Activated CD4-positive, alpha-beta memory T cell treated with anti-CD3 and anti-CD28 coated beads, Interleukin-2, amount 10 ng/mL, durations not matched to agents 7 days and 5 days (primary cell): ENCODE measurements around the gene MYO7A. TPM values are rescaled to one million over a fixed set of nuclear protein-coding genes. Genes with fewer than 3 reads are reported as not detected.

Source experiments
- CTCF ChIA-PET: fragments of 350-600 bp; sonication (Branson Sonifier 250); formaldehyde crosslinking; loops from one replicate; lab custom pipeline; 2021; ENCODE audit warnings: antibody characterized with exemption, inconsistent platforms; lab: Charles Lee
- POLR2A ChIA-PET: fragments of 350-600 bp; sonication (Branson Sonifier 250); formaldehyde crosslinking; loops from one replicate; lab custom pipeline; 2021; ENCODE audit warnings: antibody characterized with exemption; lab: Charles Lee
- DNase-seq: peaks from one replicate; pipeline ENCODE4 v3.0.0-alpha.2; 2020
- H3K27ac Mint-ChIP-seq: one replicate; pipeline ENCODE4 v1.8.0; 2021; ENCODE audit warnings: mild to moderate bottlenecking, mixed read lengths
- H3K27me3 Mint-ChIP-seq: one replicate; pipeline ENCODE4 v1.8.0; 2021; ENCODE audit warnings: mixed read lengths
- H3K36me3 Mint-ChIP-seq: one replicate; pipeline ENCODE4 v1.8.0; 2021; ENCODE audit warnings: low read depth, mixed read lengths
- H3K4me1 Mint-ChIP-seq: one replicate; pipeline ENCODE4 v1.8.0; 2021; ENCODE audit warnings: mixed read lengths
- H3K4me3 Mint-ChIP-seq: one replicate; pipeline ENCODE4 v1.8.0; 2021; ENCODE audit warnings: mild to moderate bottlenecking, mixed read lengths
- H3K9me3 Mint-ChIP-seq: one replicate; pipeline ENCODE4 v1.8.0; 2021; ENCODE audit warnings: mixed read lengths
- total RNA-seq, 2 experiments: library from RNA; stranded (reverse); gene quantifications; one replicate each; pipeline ENCODE4 v1.2.3, GENCODE V29; 2021

Gene MYO7A
- total RNA-seq, 2 experiments from 2014 or later, result 0.35 to 0.50 TPM

DNA sequence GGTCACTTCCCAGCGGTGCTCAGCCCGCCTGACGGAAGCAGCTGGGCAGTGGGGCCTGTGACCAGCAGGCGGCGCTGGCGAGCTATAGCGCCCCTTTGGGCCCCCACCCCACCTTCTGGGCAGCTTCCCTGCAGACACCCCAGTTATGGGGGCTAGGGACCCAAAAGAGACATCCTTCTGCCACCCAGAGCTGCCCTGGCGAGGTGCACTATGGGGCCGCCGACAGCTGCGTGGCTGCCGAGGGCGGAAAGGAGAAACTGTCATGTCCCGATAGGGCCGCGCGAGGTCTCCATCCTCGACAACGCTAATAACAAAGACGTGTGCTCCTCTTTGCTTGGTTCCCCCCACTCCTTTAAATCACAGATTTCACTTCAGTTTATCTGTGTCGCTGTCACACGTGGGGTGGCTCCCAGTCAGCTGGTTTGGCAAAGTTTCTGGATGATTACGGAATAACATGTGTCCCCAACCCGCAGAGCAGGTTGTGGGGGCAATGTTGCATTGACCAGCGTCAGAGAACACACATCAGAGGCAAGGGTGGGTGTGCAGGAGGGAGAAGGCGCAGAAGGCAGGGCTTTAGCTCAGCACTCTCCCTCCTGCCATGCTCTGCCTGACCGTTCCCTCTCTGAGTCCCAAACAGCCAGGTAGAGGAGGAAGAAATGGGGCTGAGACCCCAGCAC, 673 bp upstream of the MYO7A start:
- ChIA-PET POLR2A (interaction anchor here (0.6 to 1.1 kb wide), 2 partner anchors 60 to 1218 kb away, joined by 3 read pairs; no protein-coding TSS in a partner anchor), CTCF (interaction anchor here (0.6 to 3.5 kb wide), 38 partner anchors 9 to 1003 kb away, joined by 3 to 91 read pairs (median 4); no protein-coding TSS in a partner anchor)
- no peak overlapping the region for H3K27ac Mint-ChIP-seq
- H3K9me3 Mint-ChIP-seq, result no peaks in the 10 kb centered on the region
- DNase-seq, result peak; percentile 56
- H3K27me3 Mint-ChIP-seq, result peaks cover 3% of the 10 kb centered on the region
- H3K36me3 Mint-ChIP-seq, result no peaks in the 10 kb centered on the region
- H3K4me3 Mint-ChIP-seq, result peak overlapping the region; percentile 39
- H3K4me1 Mint-ChIP-seq, result peaks cover 4% of the 10 kb centered on the region

GRCh38 chr11:77129069-77129841, 1.2 kb downstream of the MYO7A start:
- no peak overlapping the region for H3K27ac Mint-ChIP-seq
- no peak for DNase-seq

GRCh38 chr11:77129842-77130756, 2.1 kb downstream of the MYO7A start:
- H3K4me1 Mint-ChIP-seq, result peaks cover 5% of the 10 kb centered on the region
- no peak for DNase-seq
- H3K27ac Mint-ChIP-seq, result no peak overlapping the region
- ChIA-PET POLR2A (no interaction called here), CTCF (interaction anchor here (2.4 kb wide), 1 partner anchor 57 kb away, joined by 10 read pairs; no protein-coding TSS in a partner anchor)
- H3K9me3 Mint-ChIP-seq, result no peaks in the 10 kb centered on the region
- peaks cover 4% of the 10 kb centered on the region for H3K27me3 Mint-ChIP-seq
- H3K36me3 Mint-ChIP-seq, result no peaks in the 10 kb centered on the region
- H3K4me3 Mint-ChIP-seq, result no peak overlapping the region

More at GRCh38 chr11:77129069-77129841, 1.2 kb downstream of the MYO7A start:
- Mint-ChIP-seq H3K4me3 (no peak overlapping the region), H3K9me3 (no peaks in the 10 kb centered on the region), H3K36me3 (no peaks in the 10 kb centered on the region), H3K4me1 (peaks cover 4% of the 10 kb centered on the region), H3K27me3 (peaks cover 3% of the 10 kb centered on the region)
- ChIA-PET POLR2A (no interaction called here), CTCF (interaction anchor here (2.4 to 3.5 kb wide), 3 partner anchors 58 to 419 kb away, joined by 10 to 91 read pairs (median 16); no protein-coding TSS in a partner anchor)

GRCh38 chr11:77130763-77131513, 2.9 kb downstream of the MYO7A start:
- ChIA-PET POLR2A (no interaction called here), CTCF (interaction anchor here (2.4 kb wide), 1 partner anchor 56 kb away, joined by 10 read pairs; no protein-coding TSS in a partner anchor)
- DNase-seq, result no peak
- Mint-ChIP-seq H3K36me3 (no peaks in the 10 kb centered on the region), H3K27ac (no peak overlapping the region), H3K27me3 (peaks cover 8% of the 10 kb centered on the region), H3K4me3 (no peak overlapping the region), H3K4me1 (peaks cover 11% of the 10 kb centered on the region), H3K9me3 (no peaks in the 10 kb centered on the region)

DNA sequence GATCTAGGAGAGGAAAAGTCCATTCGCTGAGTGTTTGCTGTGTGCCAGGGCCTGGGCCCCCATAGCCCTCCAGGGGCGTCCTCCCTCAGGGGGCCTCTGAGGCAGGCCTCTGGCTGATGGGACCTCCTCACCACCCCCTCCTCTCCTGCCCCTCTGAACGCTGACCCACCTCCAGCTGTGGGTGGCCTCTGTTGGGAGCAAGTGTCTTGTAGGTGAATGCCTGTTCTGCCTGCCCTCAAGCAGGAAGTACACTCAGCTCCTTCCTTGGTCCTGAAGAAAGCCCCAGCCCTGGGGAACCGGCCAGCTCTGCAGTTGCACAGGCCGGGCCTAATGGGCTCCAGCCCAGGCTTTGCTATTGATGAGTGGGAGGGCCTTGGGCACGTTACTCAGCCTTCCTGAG, 3.5 kb downstream of the MYO7A start:
- H3K4me1 Mint-ChIP-seq, result peaks cover 17% of the 10 kb centered on the region
- H3K27ac Mint-ChIP-seq, result no peak overlapping the region
- DNase-seq, result no peak
- H3K27me3 Mint-ChIP-seq, result peaks cover 8% of the 10 kb centered on the region
- no peaks in the 10 kb centered on the region for H3K36me3 Mint-ChIP-seq
- POLR2A ChIA-PET, result no interaction called here
- no peaks in the 10 kb centered on the region for H3K9me3 Mint-ChIP-seq
- CTCF ChIA-PET, result interaction anchor here (2.4 kb wide), 1 partner anchor 56 kb away, joined by 10 read pairs; no protein-coding TSS in a partner anchor
- no peak overlapping the region for H3K4me3 Mint-ChIP-seq

DNA sequence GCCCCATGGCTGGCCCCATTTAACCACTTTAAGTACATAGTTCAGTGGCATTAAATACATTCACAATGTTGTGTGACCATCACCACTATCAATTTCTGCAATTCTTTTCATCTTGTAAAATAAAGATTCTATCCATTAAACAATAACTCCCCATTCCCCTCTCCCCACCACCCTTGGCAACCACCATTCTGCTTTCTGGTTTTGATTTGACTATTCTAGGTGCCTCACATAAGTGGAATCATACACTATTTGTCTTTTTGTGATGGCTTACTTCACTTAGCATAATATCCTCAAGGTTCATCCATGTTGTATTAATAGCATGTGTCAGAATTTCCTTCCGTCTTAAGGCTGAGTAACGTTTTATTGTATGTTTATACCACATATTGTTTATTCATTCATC, 7.0 kb downstream of the MYO7A start:
- ChIA-PET CTCF (no interaction called here), POLR2A (no interaction called here)
- peaks cover 22% of the 10 kb centered on the region for H3K27me3 Mint-ChIP-seq

GRCh38 chr11:77136074-77136473, 8.0 kb downstream of the MYO7A start:
- CTCF ChIA-PET, result interaction anchor here (0.8 to 1.5 kb wide), 2 partner anchors 9 to 14 kb away, joined by 3 to 9 read pairs; no protein-coding TSS in a partner anchor
- no peak overlapping the region for H3K27ac Mint-ChIP-seq

More for the DNA sequence above, 7.0 kb downstream of the MYO7A start:
- no peak for DNase-seq
- no peaks in the 10 kb centered on the region for H3K9me3 Mint-ChIP-seq
- peaks cover 17% of the 10 kb centered on the region for H3K4me1 Mint-ChIP-seq
- H3K36me3 Mint-ChIP-seq, result no peaks in the 10 kb centered on the region
- H3K4me3 Mint-ChIP-seq, result no peak overlapping the region
- no peak overlapping the region for H3K27ac Mint-ChIP-seq

GRCh38 chr11:77136784-77137420, 8.9 kb downstream of the MYO7A start:
- DNase-seq, result no peak
- ChIA-PET CTCF (interaction anchor here (0.6 to 1.5 kb wide), 2 partner anchors 10 to 337 kb away, joined by 4 to 9 read pairs; no protein-coding TSS in a partner anchor), POLR2A (no interaction called here)
- Mint-ChIP-seq H3K27ac (no peak overlapping the region), H3K4me1 (peaks cover 19% of the 10 kb centered on the region), H3K36me3 (no peaks in the 10 kb centered on the region), H3K27me3 (peaks cover 22% of the 10 kb centered on the region), H3K4me3 (no peak overlapping the region), H3K9me3 (no peaks in the 10 kb centered on the region)

More at GRCh38 chr11:77136074-77136473, 8.0 kb downstream of the MYO7A start:
- Mint-ChIP-seq H3K36me3 (no peaks in the 10 kb centered on the region), H3K4me3 (no peak overlapping the region), H3K9me3 (no peaks in the 10 kb centered on the region), H3K4me1 (peaks cover 17% of the 10 kb centered on the region), H3K27me3 (peaks cover 22% of the 10 kb centered on the region)
- DNase-seq, result no peak
- POLR2A ChIA-PET, result no interaction called here

DNA sequence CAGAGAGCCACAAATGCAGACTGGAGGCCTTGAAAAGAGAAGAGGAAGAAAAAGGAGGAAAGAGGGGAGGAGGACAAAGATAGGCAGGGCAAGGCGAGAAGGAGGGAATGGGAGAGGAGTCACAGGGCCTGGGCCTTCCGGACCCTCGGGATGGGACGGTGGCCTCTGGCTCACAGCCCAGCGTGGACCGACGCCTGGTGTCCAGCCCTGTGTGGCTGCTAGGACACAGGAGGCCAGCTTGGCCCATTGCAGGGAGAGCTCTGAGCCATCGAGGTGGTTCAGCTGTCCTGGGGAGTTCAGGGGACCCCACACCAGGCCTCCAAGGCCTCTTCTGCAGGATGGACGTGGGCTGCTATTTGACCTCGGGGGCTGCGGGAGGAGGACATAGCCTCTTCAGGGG, 9.4 kb downstream of the MYO7A start:
- Mint-ChIP-seq H3K27me3 (peaks cover 22% of the 10 kb centered on the region), H3K9me3 (no peaks in the 10 kb centered on the region), H3K4me1 (peaks cover 24% of the 10 kb centered on the region), H3K27ac (no peak overlapping the region), H3K36me3 (no peaks in the 10 kb centered on the region), H3K4me3 (no peak overlapping the region)
- DNase-seq, result no peak
- CTCF ChIA-PET, result interaction anchor here (0.6 to 1.5 kb wide), 2 partner anchors 10 to 337 kb away, joined by 4 to 9 read pairs; no protein-coding TSS in a partner anchor
- POLR2A ChIA-PET, result no interaction called here

DNA sequence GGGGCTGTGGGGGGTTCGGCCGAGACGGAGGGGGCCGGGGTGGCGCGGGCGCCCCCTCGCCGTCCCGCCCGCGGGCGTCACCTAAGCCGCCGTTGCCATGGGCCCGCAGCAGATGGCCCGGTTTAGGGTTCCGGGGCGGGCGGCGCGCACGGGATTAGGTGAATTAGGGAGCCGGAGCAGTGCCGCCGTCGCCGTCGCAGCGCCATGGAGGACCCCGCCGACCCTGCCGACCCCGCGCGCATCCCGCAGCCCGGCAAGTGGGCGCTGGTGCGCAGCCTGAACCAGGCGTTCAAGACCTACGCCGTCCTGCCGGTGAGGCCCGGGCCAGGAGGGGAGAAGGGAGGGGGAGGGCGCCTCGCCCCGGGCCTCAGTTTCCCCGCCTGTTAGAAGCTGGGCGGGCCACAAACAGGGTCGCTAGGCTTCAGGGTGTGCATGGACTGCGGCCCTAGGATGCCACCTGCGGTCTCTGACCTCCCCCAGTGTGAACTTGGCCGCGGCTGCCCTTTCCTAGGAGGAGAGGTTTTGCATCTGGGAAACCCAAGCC, 10.1 kb downstream of the MYO7A start:
- Mint-ChIP-seq H3K4me3 (no peak overlapping the region), H3K27me3 (peaks cover 25% of the 10 kb centered on the region), H3K27ac (no peak overlapping the region), H3K4me1 (peaks cover 31% of the 10 kb centered on the region), H3K9me3 (no peaks in the 10 kb centered on the region), H3K36me3 (no peaks in the 10 kb centered on the region)
- ChIA-PET CTCF (no interaction called here), POLR2A (no interaction called here)
- no peak for DNase-seq

- peaks cover 31% of the 10 kb centered on the region for H3K4me1 Mint-ChIP-seq
- H3K36me3 Mint-ChIP-seq, result no peaks in the 10 kb centered on the region
- no peaks in the 10 kb centered on the region for H3K9me3 Mint-ChIP-seq
- H3K27me3 Mint-ChIP-seq, result peaks cover 26% of the 10 kb centered on the region
- no peak overlapping the region for H3K27ac Mint-ChIP-seq
- CTCF ChIA-PET, result interaction anchor here (3.1 kb wide), 1 partner anchor 12 kb away, joined by 14 read pairs; the partner anchor contains the start of gene MYO7A
- POLR2A ChIA-PET, result no interaction called here
- no peak overlapping the region for H3K4me3 Mint-ChIP-seq
- DNase-seq, result no peak
These were observed 11.2 kb downstream of the MYO7A start for GRCh38 chr11:77139201-77139600.
